Tracheal epithelial cell (primary cell): Measurements from ENCODE around the gene MELTF. TPM values are rescaled to one million over a fixed set of nuclear protein-coding genes. Genes with fewer than 3 reads are reported as not detected.

Experiments
- total RNA-seq: library from RNA; depleted of rRNA; stranded (reverse); fragments of >200 nt; gene quantifications from 2 replicates; pipeline ENCODE4 v1.2.1, GENCODE V29; 2014

The MELTF gene
- 4.0 and 31.8 TPM in 2 replicates for total RNA-seq

DNA sequence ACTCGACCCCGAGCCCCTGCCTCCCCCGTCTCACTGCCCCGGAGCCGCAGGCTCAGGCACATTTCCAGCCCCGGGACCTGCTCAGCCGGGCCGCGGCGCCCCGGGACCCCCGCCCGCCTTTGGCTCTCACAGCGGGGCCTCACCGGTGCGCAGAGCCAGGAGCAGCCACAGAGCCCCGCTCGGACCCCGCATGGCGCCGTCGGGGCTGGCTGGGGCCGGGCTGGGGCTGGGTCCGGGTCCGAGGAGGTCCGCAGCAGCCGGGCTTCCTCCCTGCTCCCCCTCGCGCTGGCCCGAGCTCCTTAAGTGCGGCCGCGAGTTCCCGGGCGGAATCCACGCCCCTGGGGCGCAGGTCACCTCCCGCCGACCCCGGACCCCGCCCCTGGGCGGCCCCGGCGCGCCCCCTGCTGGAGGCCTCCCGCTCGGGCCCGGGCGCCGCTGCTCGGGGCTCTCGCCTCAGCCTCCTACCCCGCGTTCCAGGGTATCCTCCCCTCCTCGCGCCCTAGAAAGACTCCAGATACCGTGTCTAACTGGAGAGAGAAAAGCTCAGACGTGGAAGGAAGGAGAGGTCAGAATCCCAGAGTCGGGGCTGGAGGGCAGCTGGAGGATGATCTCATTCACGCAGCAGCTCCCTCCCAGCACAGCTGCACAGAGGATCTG is at the start of gene MELTF:
MELTF (minus strand) TSS at position 307 of the 657 bp plus-strand sequence; CDS start at position 192, 115 bp downstream.

DNA sequence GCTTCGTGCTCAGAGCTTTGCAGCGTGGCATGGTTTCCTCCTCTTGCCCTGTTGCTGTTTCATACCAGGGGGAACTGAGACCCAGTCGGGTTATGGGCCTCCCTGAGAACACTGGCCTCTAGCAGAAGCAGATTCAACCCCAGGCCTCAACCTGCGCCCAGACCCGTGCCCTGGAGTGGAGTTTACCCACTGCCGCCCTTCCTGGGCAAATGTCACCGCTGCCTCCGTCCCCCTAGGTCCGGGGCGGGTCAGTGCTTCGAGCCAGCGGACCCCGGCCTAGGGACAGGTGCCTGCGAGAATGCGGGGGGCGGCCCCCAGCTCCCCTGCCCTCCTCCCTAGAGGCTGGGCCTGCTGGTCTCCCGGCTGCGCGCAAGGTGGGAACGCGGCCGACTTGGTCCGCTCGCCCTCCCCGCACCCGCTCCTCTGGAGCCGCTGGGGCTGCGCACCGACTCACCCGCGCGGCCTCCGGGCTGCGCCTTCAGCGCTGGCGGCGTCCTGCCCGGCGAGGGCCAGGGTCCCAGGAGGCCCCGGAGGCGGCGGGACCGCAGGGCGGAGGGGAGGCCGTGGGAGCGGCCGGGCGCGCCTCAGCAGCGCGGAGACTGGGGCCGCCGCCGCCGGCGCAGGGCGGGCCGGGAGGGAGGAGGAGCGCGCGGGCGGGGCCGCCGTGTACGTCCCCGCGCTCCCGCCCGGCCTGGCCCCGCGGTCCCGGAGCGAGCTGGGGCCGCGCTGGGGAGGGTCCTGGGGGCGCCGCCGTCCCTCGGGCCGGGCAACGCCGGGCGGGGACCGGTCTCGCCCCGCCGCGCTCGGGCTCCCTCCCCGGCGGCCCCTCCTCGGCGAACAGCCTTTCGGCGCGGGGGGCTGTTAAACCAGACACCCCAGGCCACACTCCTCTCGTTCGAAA is 61.1 kb downstream of the MELTF start, which contains the start of gene PIGZ:
PIGZ (minus strand) TSS at position 601 of the 901 bp plus-strand sequence. CDS start 16,802 bp downstream, outside the sequence.

Other genes with a start within 250 kb of the MELTF start
- 36.1 and 39.9 TPM in 2 replicates for gene SENP5, start 161.9 kb downstream of the MELTF start, total RNA-seq
- 57.8 and 74.8 TPM in 2 replicates for gene NCBP2, start 87.3 kb downstream of the MELTF start, total RNA-seq
- gene PIGZ, start 61.0 kb downstream of the MELTF start, total RNA-seq: 1.7 and 2.6 TPM in 2 replicates